Fibroblast of lung (primary cell): Measurements from ENCODE around the gene RABGAP1L. TPM values are rescaled to one million over a fixed set of nuclear protein-coding genes. Genes with fewer than 3 reads are reported as not detected.

Experiments used
- DNase-seq, 2 donors: peaks; one replicate each; pipeline versions ENCODE4 v3.0.0 to v3.0.0-alpha.2; 2010; ENCODE audit warnings: low read depth in 2 of 2
- H2AFZ ChIP-seq: 2 replicates; pipeline ENCODE4 v1.5.1; 2012; ENCODE audit warnings: low read length, control low read depth, inconsistent platforms
- H3K27ac ChIP-seq: 2 replicates; pipeline ENCODE4 v1.5.1; 2011; ENCODE audit warnings: low read length, control low read depth; ENCODE audit not compliant: insufficient read depth
- H3K27me3 ChIP-seq: 2 replicates; pipeline ENCODE4 v1.5.1; 2011; ENCODE audit warnings: mild to moderate bottlenecking, low read length; ENCODE audit not compliant: control insufficient read depth, insufficient read depth
- H3K36me3 ChIP-seq: 2 replicates; pipeline ENCODE4 v1.5.1; 2011; ENCODE audit warnings: low read length; ENCODE audit not compliant: control insufficient read depth, insufficient read depth
- H3K4me1 ChIP-seq: 2 replicates; pipeline ENCODE4 v1.5.1; 2011; ENCODE audit warnings: low read length; ENCODE audit not compliant: control insufficient read depth, insufficient read depth; ENCODE audit errors: extremely low read depth
- H3K4me2 ChIP-seq: 2 replicates; pipeline ENCODE4 v1.5.1; 2011; ENCODE audit warnings: low read length, control low read depth; ENCODE audit not compliant: insufficient read depth; ENCODE audit errors: extremely low read depth
- H3K4me3 ChIP-seq, 4 experiments: fragments of 200-600 bp in 1 of 4; sonication (generic) in 1 of 4; replicated peaks in 1 of 4; 2 replicates each; pipeline ENCODE4 v1.5.1; 2011 to 2016; ENCODE audit warnings: low read length in 4 of 4, low read depth in 3 of 4, mild to moderate bottlenecking in 3 of 4, control low read depth in 2 of 4, inconsistent platforms in 1 of 4, mixed read lengths in 1 of 4; ENCODE audit not compliant: insufficient read depth in 1 of 4; ENCODE audit errors: control extremely low read depth in 1 of 4
- H3K79me2 ChIP-seq: 2 replicates; pipeline ENCODE4 v1.5.1; 2012; ENCODE audit warnings: mild to moderate bottlenecking, low read length, inconsistent platforms; ENCODE audit not compliant: control insufficient read depth, insufficient read depth
- H3K9ac ChIP-seq: 2 replicates; pipeline ENCODE4 v1.5.1; 2011; ENCODE audit warnings: mild to moderate bottlenecking, low read length, control low read depth; ENCODE audit not compliant: insufficient read depth
- H3K9me3 ChIP-seq: 2 replicates; pipeline ENCODE4 v1.5.1; 2012; ENCODE audit warnings: low read depth, low read length; ENCODE audit not compliant: control insufficient read depth, insufficient read depth
- H4K20me1 ChIP-seq: 2 replicates; pipeline ENCODE4 v1.5.1; 2011; ENCODE audit warnings: low read length; ENCODE audit not compliant: control insufficient read depth, insufficient read depth; ENCODE audit errors: extremely low read depth
- CTCF ChIP-seq, 2 donors: IDR thresholded peaks in 1 of 2; conservative IDR thresholded peaks in 1 of 2; 1 replicate in 1 of 2; 2 replicates in 1 of 2; pipeline ENCODE4 v1.5.1; 2011 to 2012; ENCODE audit warnings: low read length in 2 of 2, control low read depth in 1 of 2, inconsistent platforms in 1 of 2, low read depth in 1 of 2, mild to moderate bottlenecking in 1 of 2
- EZH2 ChIP-seq: IDR thresholded peaks from 2 replicates; pipeline ENCODE4 v1.5.1; 2012; ENCODE audit warnings: low read length, control low read depth, mild to moderate bottlenecking; ENCODE audit errors: missing control alignments
- polyA plus RNA-seq, 2 donors: library from polyadenylated mRNA; depleted of rRNA in 1 of 2; stranded (reverse) in 1 of 2; unstranded in 1 of 2; fragments of >200 nt; gene quantifications; 2 replicates each; pipeline ENCODE4 v1.2.1, GENCODE V29; 2011 to 2012; ENCODE audit warnings: missing spikeins in 1 of 2
- total RNA-seq: library from RNA; depleted of rRNA; stranded (reverse); fragments of >200 nt; gene quantifications from 2 replicates; pipeline ENCODE4 v1.2.1, GENCODE V29; 2014

RABGAP1L gene
- total and polyA plus RNA-seq, 2 donors (not counting 1 experiment from before 2014, with no cell fraction given): 33.8 to 36.5 TPM

- H3K9ac ChIP-seq: no peak overlapping the region
- H4K20me1 ChIP-seq: no peaks in the 10 kb centered on the region
- no peak overlapping the region for H3K27ac ChIP-seq
- H3K36me3 ChIP-seq: no peaks in the 10 kb centered on the region
- no peaks in the 10 kb centered on the region for H3K4me1 ChIP-seq
- H3K9me3 ChIP-seq: no peaks in the 10 kb centered on the region
- no peak overlapping the region for H3K4me3 ChIP-seq
- no peak overlapping the region for H2AFZ ChIP-seq
- no peaks in the 10 kb centered on the region for H3K79me2 ChIP-seq
- DNase-seq: no peak
- H3K27me3 ChIP-seq: no peaks in the 10 kb centered on the region
- H3K4me2 ChIP-seq: no peak overlapping the region
- TF ChIP-seq CTCF (conservative IDR thresholded peaks at IDR 0.05 in 1 of 2, IDR thresholded peaks at IDR 0.05 in 1 of 2; ENCODE audit: low read depth in 1 of 2, low read length in 2 of 2): no peak
- no peak for TF ChIP-seq EZH2
These were observed 593.8 kb downstream of the RABGAP1L start for GRCh38 chr1:174753131-174753530.

GRCh38 chr1:174761335-174761734, 602.0 kb downstream of the RABGAP1L start:
- no peak for DNase-seq
- Histone ChIP-seq H4K20me1 (no peaks in the 10 kb centered on the region), H3K36me3 (no peaks in the 10 kb centered on the region), H3K9me3 (no peaks in the 10 kb centered on the region), H3K27me3 (no peaks in the 10 kb centered on the region), H3K4me2 (no peak overlapping the region), H3K4me3 (no peak overlapping the region), H3K79me2 (no peaks in the 10 kb centered on the region), H3K9ac (no peak overlapping the region), H3K4me1 (no peaks in the 10 kb centered on the region), H3K27ac (no peak overlapping the region), H2AFZ (no peak overlapping the region)
- no peak for TF ChIP-seq EZH2
- TF ChIP-seq CTCF (conservative IDR thresholded peaks at IDR 0.05 in 1 of 2, IDR thresholded peaks at IDR 0.05 in 1 of 2; ENCODE audit: low read depth in 1 of 2, low read length in 2 of 2): no peak

DNA sequence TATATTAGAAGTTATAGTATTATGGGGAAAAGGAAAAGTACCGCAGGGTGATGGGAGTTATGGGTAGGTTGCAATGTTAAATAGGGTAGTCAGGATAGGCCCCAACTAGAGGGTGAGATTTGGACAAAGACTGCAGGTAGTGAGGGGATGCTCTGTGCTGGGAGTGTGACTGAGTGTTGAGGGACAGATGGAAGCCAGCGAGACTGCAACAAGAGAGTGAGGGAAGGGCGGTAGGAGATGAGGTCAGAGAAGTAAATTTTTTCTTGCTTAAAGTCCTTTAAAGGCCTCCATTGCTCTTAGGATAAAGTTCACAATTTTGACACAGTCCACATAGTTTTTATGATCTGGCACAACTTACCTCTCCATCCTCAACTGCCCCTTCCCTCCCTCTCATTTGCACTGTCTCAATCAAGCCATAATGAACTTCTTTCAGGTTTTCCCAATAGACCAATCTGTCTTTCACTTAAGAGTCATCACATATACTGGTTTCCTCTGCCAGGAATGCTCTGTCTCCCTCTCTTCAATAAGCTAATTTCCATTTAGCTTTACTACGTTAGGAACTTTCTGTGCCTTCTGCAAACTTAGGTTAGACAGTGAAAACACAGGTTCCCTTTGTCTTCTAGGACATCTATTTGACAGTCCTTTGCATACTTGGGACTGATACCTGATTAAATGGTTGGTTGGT, 602.7 kb downstream of the RABGAP1L start:
- H3K9me3 ChIP-seq: no peaks in the 10 kb centered on the region
- no peaks in the 10 kb centered on the region for H3K36me3 ChIP-seq
- H3K79me2 ChIP-seq: no peaks in the 10 kb centered on the region
- H3K27ac ChIP-seq: no peak overlapping the region
- no peak overlapping the region for H3K9ac ChIP-seq
- TF ChIP-seq EZH2 (no peak), CTCF (conservative IDR thresholded peaks at IDR 0.05 in 1 of 2, IDR thresholded peaks at IDR 0.05 in 1 of 2; ENCODE audit: low read depth in 1 of 2, low read length in 2 of 2) (no peak)
- H4K20me1 ChIP-seq: no peaks in the 10 kb centered on the region
- H2AFZ ChIP-seq: no peak overlapping the region
- no peak overlapping the region for H3K4me2 ChIP-seq
- H3K27me3 ChIP-seq: no peaks in the 10 kb centered on the region
- H3K4me3 ChIP-seq: no peak overlapping the region
- H3K4me1 ChIP-seq: no peaks in the 10 kb centered on the region
- no peak for DNase-seq
